HCT116 (cell line): Measurements from ENCODE around the gene IGSF9B. TPM values are rescaled to one million over a fixed set of nuclear protein-coding genes. Genes with fewer than 3 reads are reported as not detected.

ENCODE experiments used
- ATAC-seq: fragments of 200-7000 bp; cut with Tn5 transposase; 2 replicates; pipeline ENCODE4 v1.9.1; 2020; ENCODE audit warnings: mild to moderate bottlenecking, moderate library complexity
- BruUV-seq: library from RNA; stranded (reverse); fragments of 400-500 nt; replicated peaks from 2 replicates; lab custom pipeline; 2021; lab: Mats Ljungman, UMichigan
- CTCF ChIA-PET: fragments of 300-600 bp; sonication (Branson Sonifier 250); formaldehyde crosslinking; loops from one replicate; lab custom pipeline; 2021; ENCODE audit warnings: antibody characterized with exemption; lab: Charles Lee
- POLR2A ChIA-PET: fragments of 300-600, 350-600 bp; sonication (Branson Sonifier 250); formaldehyde crosslinking; loops from one replicate; lab custom pipeline; 2021; ENCODE audit warnings: antibody characterized with exemption; lab: Charles Lee
- RAD21 ChIA-PET, 2 experiments: fragments of 300-600 bp; sonication (Branson Sonifier 250); formaldehyde crosslinking; loops; one replicate each; lab custom pipeline; 2023; ENCODE audit warnings: low total read pairs in 2 of 2; ENCODE audit not compliant: uncharacterized antibody in 2 of 2, unreplicated experiment in 2 of 2, low non-redundant PET in 1 of 2; lab: Charles Lee
- DNase-seq: peaks from one replicate; pipeline ENCODE4 v3.0.0-alpha.2; 2010; ENCODE audit warnings: low read depth, low spot score
- H2AFZ ChIP-seq: fragments of 200-600 bp; shearing (Covaris generic), sonication (generic); 2 replicates; pipeline ENCODE4 v1.6.1; 2017; ENCODE audit warnings: low read depth, mixed run types, mixed read lengths, antibody characterized with exemption, low read length; ENCODE audit not compliant: poor library complexity, severe bottlenecking
- H3K27ac ChIP-seq: 2 replicates; pipeline ENCODE4 v1.5.1; 2012; ENCODE audit warnings: low read depth, low read length
- H3K27me3 ChIP-seq: fragments of 200-600 bp; sonication (generic); 2 replicates; pipeline ENCODE4 v1.6.1; 2016; ENCODE audit warnings: mixed run types, low read length, mixed read lengths; ENCODE audit not compliant: insufficient read depth
- H3K36me3 ChIP-seq, 2 experiments: fragments of 200-500 bp in 1 of 2; fragments of 200-600 bp in 1 of 2; sonication (Bioruptor generic) in 1 of 2; sonication (generic) in 1 of 2; 2 replicates each; pipeline versions ENCODE4 v1.5.1 to v1.6.1; 2014 to 2016; ENCODE audit warnings: low read length in 2 of 2, inconsistent platforms in 1 of 2, mixed read lengths in 1 of 2, mixed run types in 1 of 2; ENCODE audit not compliant: insufficient read depth in 2 of 2, control insufficient read depth in 1 of 2
- H3K4me1 ChIP-seq, 2 experiments: fragments of 200-600 bp in 1 of 2; sonication (generic) in 1 of 2; 2 replicates each; pipeline versions ENCODE4 v1.5.1 to v1.6.1; 2012 to 2017; ENCODE audit warnings: low read length in 2 of 2, inconsistent platforms in 1 of 2, mild to moderate bottlenecking in 1 of 2, mixed read lengths in 1 of 2, mixed run types in 1 of 2, moderate library complexity in 1 of 2; ENCODE audit not compliant: insufficient read depth in 2 of 2, control insufficient read depth in 1 of 2
- H3K4me2 ChIP-seq: fragments of 200-600 bp; sonication (generic); 2 replicates; pipeline ENCODE4 v1.6.1; 2017; ENCODE audit warnings: mixed run types, low read length, mixed read lengths
- H3K4me3 ChIP-seq, 2 experiments: fragments of 200-600 bp in 1 of 2; sonication (generic) in 1 of 2; replicated peaks in 1 of 2; 2 replicates each; pipeline ENCODE4 v1.5.1; 2011 to 2016; ENCODE audit warnings: low read length in 2 of 2, control low read depth in 1 of 2, low read depth in 1 of 2, mild to moderate bottlenecking in 1 of 2, mixed read lengths in 1 of 2, mixed run types in 1 of 2
- H3K79me2 ChIP-seq: fragments of 200-600 bp; sonication (generic); 2 replicates; pipeline ENCODE4 v1.6.1; 2017; ENCODE audit warnings: mild to moderate bottlenecking, mixed run types, low read length, moderate library complexity, mixed read lengths; ENCODE audit not compliant: insufficient read depth
- H3K9ac ChIP-seq: fragments of 200-600 bp; sonication (generic); 2 replicates; pipeline ENCODE4 v1.6.1; 2016; ENCODE audit warnings: low read length, mixed read lengths
- H3K9me2 ChIP-seq: fragments of 200-600 bp; sonication (generic), shearing (Covaris generic); 2 replicates; pipeline ENCODE4 v1.6.1; 2017; ENCODE audit warnings: mixed run types, mild to moderate bottlenecking, moderate library complexity; ENCODE audit not compliant: insufficient read depth
- H3K9me3 ChIP-seq, 2 experiments: fragments of 200-500 bp in 1 of 2; fragments of 200-600 bp in 1 of 2; sonication (Bioruptor generic) in 1 of 2; sonication (generic) in 1 of 2; 2 replicates each; pipeline ENCODE4 v1.6.1; 2014 to 2017; ENCODE audit warnings: low read length in 2 of 2, mixed read lengths in 2 of 2, inconsistent platforms in 1 of 2, low read depth in 1 of 2, mild to moderate bottlenecking in 1 of 2, mixed run types in 1 of 2, moderate library complexity in 1 of 2; ENCODE audit not compliant: control insufficient read depth in 1 of 2, insufficient read depth in 1 of 2
- H4K20me1 ChIP-seq: fragments of 200-600 bp; sonication (generic), shearing (Covaris generic); 2 replicates; pipeline ENCODE4 v1.6.1; 2017; ENCODE audit warnings: mixed run types, mild to moderate bottlenecking, moderate library complexity; ENCODE audit not compliant: insufficient read depth
- CBX3 ChIP-seq: IDR thresholded peaks from 2 replicates; pipeline ENCODE4 v1.6.1; 2012; ENCODE audit warnings: low read depth
- FOSL1 ChIP-seq: IDR thresholded peaks from 2 replicates; pipeline ENCODE4 v1.6.1; 2012; ENCODE audit warnings: low read depth
- POLR2AphosphoS5 ChIP-seq: IDR thresholded peaks from 2 replicates; pipeline ENCODE4 v1.6.1; 2011; ENCODE audit warnings: mild to moderate bottlenecking, low read depth, low read length, moderate library complexity
- SRF ChIP-seq: IDR thresholded peaks from 2 replicates; pipeline ENCODE4 v1.6.1; 2012; ENCODE audit warnings: low read depth
- ZNF274 ChIP-seq: fragments of 200-500 bp; sonication (Bioruptor generic); IDR thresholded peaks from 2 replicates; pipeline ENCODE4 v1.6.1; 2014; ENCODE audit warnings: mild to moderate bottlenecking, low read depth, low read length, inconsistent platforms
- intact Hi-C: fragments of 100-400 bp; cut with micrococcal nuclease; formaldehyde crosslinking; loops from 2 replicates; pipeline ENCODE4 v1.10.0; 2022
- total RNA-seq: library from RNA; stranded (reverse); gene quantifications from one replicate; pipeline ENCODE4 v1.2.1, GENCODE V29; 2021; ENCODE audit not compliant: unreplicated experiment
- TF ChIP-seq, protein P1 (sequence below), 3 experiments: fragments of 200-600 bp in 1 of 3; sonication (generic) in 1 of 3; IDR thresholded peaks in 2 of 3; conservative IDR thresholded peaks in 1 of 3; 2 replicates each; pipeline ENCODE4 v1.5.1; 2012 to 2017; ENCODE audit warnings: low read depth in 2 of 3, low read length in 2 of 3, antibody characterized with exemption in 1 of 3, borderline replicate concordance in 1 of 3, control low read depth in 1 of 3, mild to moderate bottlenecking in 1 of 3, mixed read lengths in 1 of 3, mixed run types in 1 of 3, moderate library complexity in 1 of 3; ENCODE audit not compliant: insufficient read depth in 1 of 3

Gene IGSF9B
- total RNA-seq, 1 experiment from 2014 or later = 12.4 TPM

DNA sequence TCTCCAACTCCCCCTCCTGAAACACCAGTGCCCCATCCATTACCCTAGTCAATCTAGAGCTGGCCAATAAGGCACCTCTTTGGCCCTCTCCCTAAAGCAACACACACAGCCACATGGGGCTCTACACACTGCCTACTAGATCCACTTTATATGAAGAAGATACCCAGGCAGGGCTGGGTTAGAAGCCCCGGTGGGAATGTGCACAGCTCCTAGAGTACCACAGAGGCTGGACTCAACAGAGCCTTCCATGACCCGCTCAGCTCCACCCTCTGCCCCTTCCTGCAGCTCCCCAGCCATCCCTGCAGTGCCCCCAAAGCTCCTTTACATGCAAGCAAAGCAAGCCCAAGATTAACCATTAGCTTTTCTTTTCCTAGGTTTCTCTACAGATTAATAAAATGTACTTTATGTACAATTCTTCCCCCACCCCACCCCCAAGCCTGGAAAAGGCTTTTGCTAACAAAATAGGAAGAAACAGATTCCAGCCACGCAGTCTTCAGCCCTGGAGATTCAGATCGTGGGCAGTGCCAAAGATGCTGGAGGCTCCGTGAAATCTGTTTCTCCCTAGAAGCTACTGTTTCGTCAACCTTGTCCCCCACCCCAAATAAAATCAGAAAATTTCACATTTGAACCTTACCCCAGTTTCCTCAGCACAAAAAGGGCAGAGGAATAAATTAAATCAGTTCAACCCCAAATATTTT, 51.8 kb downstream of the IGSF9B start (continued):
- TF ChIP-seq ZNF274 = no peak
- no peak for TF ChIP-seq POLR2AphosphoS5
- no peak for TF ChIP-seq SRF
- no peak for TF ChIP-seq CBX3
- TF ChIP-seq FOSL1 = no peak
- TF ChIP-seq, protein P1, sequence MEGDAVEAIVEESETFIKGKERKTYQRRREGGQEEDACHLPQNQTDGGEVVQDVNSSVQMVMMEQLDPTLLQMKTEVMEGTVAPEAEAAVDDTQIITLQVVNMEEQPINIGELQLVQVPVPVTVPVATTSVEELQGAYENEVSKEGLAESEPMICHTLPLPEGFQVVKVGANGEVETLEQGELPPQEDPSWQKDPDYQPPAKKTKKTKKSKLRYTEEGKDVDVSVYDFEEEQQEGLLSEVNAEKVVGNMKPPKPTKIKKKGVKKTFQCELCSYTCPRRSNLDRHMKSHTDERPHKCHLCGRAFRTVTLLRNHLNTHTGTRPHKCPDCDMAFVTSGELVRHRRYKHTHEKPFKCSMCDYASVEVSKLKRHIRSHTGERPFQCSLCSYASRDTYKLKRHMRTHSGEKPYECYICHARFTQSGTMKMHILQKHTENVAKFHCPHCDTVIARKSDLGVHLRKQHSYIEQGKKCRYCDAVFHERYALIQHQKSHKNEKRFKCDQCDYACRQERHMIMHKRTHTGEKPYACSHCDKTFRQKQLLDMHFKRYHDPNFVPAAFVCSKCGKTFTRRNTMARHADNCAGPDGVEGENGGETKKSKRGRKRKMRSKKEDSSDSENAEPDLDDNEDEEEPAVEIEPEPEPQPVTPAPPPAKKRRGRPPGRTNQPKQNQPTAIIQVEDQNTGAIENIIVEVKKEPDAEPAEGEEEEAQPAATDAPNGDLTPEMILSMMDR (IDR thresholded peaks at IDR 0.05 in 2 of 3, conservative IDR thresholded peaks at IDR 0.05 in 1 of 3; ENCODE audit: borderline replicate concordance in 1 of 3, insufficient read depth in 1 of 3, low read depth in 2 of 3, low read length in 2 of 3) = no peak
- TF ChIP-seq, all 23 proteins: peak for 0

DNA sequence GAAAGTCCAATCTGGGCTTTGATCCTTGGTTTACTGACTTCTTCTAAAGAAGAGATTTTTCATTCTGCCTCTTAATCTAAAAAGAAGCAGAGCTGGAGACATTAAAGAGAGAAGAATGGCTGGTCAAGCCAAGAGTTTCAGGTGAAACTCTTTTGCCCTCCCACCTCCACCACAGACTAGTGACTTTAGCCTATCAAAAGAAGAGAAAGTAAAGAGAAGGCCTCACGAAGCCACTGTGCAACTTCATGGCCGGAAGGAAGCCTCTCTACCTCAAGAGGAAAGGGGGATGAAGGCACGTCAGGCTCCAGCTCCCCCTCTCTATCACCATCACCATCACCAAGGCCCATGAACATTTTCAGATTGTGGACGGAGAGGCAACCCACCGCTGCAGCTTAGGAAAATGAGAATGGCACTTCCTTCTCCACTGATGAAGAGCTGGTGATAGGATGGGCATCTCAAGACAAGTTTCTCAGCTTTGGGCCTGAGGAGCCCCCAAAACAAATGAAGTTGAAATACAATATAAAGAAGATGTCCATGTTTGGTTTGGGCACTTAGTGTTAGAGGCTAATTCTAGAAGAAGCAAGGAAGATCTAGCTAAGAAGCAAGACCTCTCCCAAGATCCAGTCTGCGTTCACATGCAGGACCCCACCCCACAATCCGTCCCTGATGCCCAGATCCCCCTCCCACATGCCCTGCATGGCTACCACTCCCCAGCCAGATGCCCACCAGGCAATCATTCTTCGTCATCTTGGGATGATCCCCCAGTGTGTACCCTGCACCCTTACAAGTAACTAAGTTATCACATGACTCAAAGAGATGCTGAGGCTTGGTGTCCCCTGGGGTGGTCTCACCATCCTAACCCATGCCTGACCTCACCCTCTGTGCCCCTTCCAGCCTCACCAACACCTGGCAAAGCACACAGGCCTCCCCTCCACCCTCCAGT, 52.6 kb downstream of the IGSF9B start:
- Histone ChIP-seq H3K9ac (no peak overlapping the region), H3K36me3 (no peaks in the 10 kb centered on the region), H3K9me2 (no peaks in the 10 kb centered on the region), H4K20me1 (no peaks in the 10 kb centered on the region), H3K9me3 (no peaks in the 10 kb centered on the region), H3K4me2 (no peak overlapping the region), H3K27me3 (no peaks in the 10 kb centered on the region), H2AFZ (no peak overlapping the region), H3K4me3 (no peak overlapping the region), H3K79me2 (no peaks in the 10 kb centered on the region), H3K4me1 (no peaks in the 10 kb centered on the region), H3K27ac (no peak overlapping the region)
- intact Hi-C loops = no loop called here
- ATAC-seq (no peak), DNase-seq (no peak)
- BruUV-seq = no TSS peak
- ChIA-PET POLR2A (no interaction called here), CTCF (no interaction called here), RAD21 (no interaction called here)
- TF ChIP-seq FOSL1 = no peak
